SH-SY5Y (cell line): ENCODE measurements around the gene C19orf38.

ENCODE experiments used
- GATA2 ChIP-seq: IDR thresholded peaks from 2 replicates; pipeline ENCODE4 v1.6.1; 2011; ENCODE audit warnings: mild to moderate bottlenecking, low read depth, low read length
- GATA3 ChIP-seq: IDR thresholded peaks from 2 replicates; pipeline ENCODE4 v1.6.1; 2011; ENCODE audit warnings: low read depth, mild to moderate bottlenecking, low read length, moderate library complexity

- TF ChIP-seq GATA2 (no peak), GATA3 (no peak)
Measured at GRCh38 chr19:10815969-10816644, 32.1 kb upstream of the C19orf38 start.
